HepG2 (cell line): ENCODE data around the gene RABL6. TPM values are rescaled to one million over a fixed set of nuclear protein-coding genes. Genes with fewer than 3 reads are reported as not detected.

Experiments used
- ARID4A ChIP-seq: sonication (generic); formaldehyde crosslinking; IDR thresholded peaks from 2 replicates; pipeline ENCODE4 v1.5.0; 2020; ENCODE audit warnings: mild to moderate bottlenecking, missing genetic modification reagents, borderline replicate concordance
- CCDC6 ChIP-seq: sonication (generic); formaldehyde crosslinking; IDR thresholded peaks from 2 replicates; pipeline ENCODE4 v1.8.1; 2022; ENCODE audit warnings: mild to moderate bottlenecking, missing genetic modification reagents, moderate library complexity
- FOXP1 ChIP-seq, 2 experiments: fragments of 450-650 bp in 1 of 2; IDR thresholded peaks; 2 replicates each; pipeline ENCODE4 v1.6.1; 2017 to 2018; ENCODE audit warnings: antibody characterized with exemption in 1 of 2
- GMEB1 ChIP-seq: sonication (generic); formaldehyde crosslinking; IDR thresholded peaks from 2 replicates; pipeline ENCODE4 v1.5.1; 2020; ENCODE audit warnings: missing genetic modification reagents, mild to moderate bottlenecking, borderline replicate concordance
- HNRNPLL ChIP-seq: fragments of 200-400 bp; formaldehyde crosslinking; IDR thresholded peaks from 2 replicates; pipeline ENCODE4 v1.6.1; 2017; ENCODE audit warnings: mild to moderate bottlenecking, low read depth, low read length; ENCODE audit not compliant: poor library complexity, severe bottlenecking
- NKX3-1 ChIP-seq: sonication (generic); formaldehyde crosslinking; IDR thresholded peaks from 2 replicates; pipeline ENCODE4 v1.5.0; 2020; ENCODE audit warnings: missing genetic modification reagents
- RFXAP ChIP-seq: sonication (generic); formaldehyde crosslinking; IDR thresholded peaks from 2 replicates; pipeline ENCODE4 v1.4.0; 2020; ENCODE audit warnings: missing genetic modification reagents, borderline replicate concordance
- SRY ChIP-seq: sonication (generic); formaldehyde crosslinking; IDR thresholded peaks from 2 replicates; pipeline ENCODE4 v1.8.0; 2022; ENCODE audit warnings: mild to moderate bottlenecking, missing genetic modification reagents
- TRAFD1 ChIP-seq: sonication (generic); formaldehyde crosslinking; IDR thresholded peaks from 2 replicates; pipeline ENCODE4 v1.5.1; 2020; ENCODE audit warnings: missing genetic modification reagents, mild to moderate bottlenecking, borderline replicate concordance
- ZNF224 ChIP-seq: sonication (generic); formaldehyde crosslinking; IDR thresholded peaks from 2 replicates; pipeline ENCODE4 v1.5.0; 2020; ENCODE audit warnings: mild to moderate bottlenecking, missing genetic modification reagents
- ZNF629 ChIP-seq: sonication (generic); formaldehyde crosslinking; conservative IDR thresholded peaks from 2 replicates; pipeline ENCODE4 v1.5.0; 2020; ENCODE audit warnings: missing genetic modification reagents
- polyA plus RNA-seq, 8 experiments: library from polyadenylated mRNA; depleted of rRNA in 3 of 8; stranded (reverse) in 7 of 8; unstranded in 1 of 8; fragments of >200 nt; fragmentation: Illumina TruSeq in 4 of 8; extraction: Trizol in 4 of 8; gene quantifications; 2 replicates each; pipeline versions ENCODE4 v1.2.1 to v1.2.3, GENCODE V29; 2011 to 2016; ENCODE audit warnings: low read depth in 4 of 8, missing spikeins in 1 of 8, mixed read lengths in 1 of 8; ENCODE audit not compliant: insufficient read depth in 1 of 8
- total RNA-seq, 5 experiments: library from RNA; depleted of rRNA; stranded (reverse); fragments of >200 nt; fragmentation: Illumina TruSeq; extraction: Trizol; gene quantifications; 2 replicates each; pipeline ENCODE4 v1.2.3, GENCODE V29; 2016; ENCODE audit warnings: low read depth in 1 of 5
- TF ChIP-seq, protein P1 (sequence below): IDR thresholded peaks from 2 replicates; pipeline ENCODE4 v1.6.1; 2012; ENCODE audit warnings: low read depth, low read length, improper control_type of control experiment
- TF ChIP-seq, protein P2 (sequence below): sonication (generic); formaldehyde crosslinking; IDR thresholded peaks from 2 replicates; pipeline ENCODE4 v1.4.0; 2020; ENCODE audit warnings: missing genetic modification reagents

The RABL6 gene
- total and polyA plus RNA-seq, 2 of the 13 experiments (the other 11 are each of a cell fraction or from before 2014, with no cell fraction given) = 81.5 to 125 TPM

DNA sequence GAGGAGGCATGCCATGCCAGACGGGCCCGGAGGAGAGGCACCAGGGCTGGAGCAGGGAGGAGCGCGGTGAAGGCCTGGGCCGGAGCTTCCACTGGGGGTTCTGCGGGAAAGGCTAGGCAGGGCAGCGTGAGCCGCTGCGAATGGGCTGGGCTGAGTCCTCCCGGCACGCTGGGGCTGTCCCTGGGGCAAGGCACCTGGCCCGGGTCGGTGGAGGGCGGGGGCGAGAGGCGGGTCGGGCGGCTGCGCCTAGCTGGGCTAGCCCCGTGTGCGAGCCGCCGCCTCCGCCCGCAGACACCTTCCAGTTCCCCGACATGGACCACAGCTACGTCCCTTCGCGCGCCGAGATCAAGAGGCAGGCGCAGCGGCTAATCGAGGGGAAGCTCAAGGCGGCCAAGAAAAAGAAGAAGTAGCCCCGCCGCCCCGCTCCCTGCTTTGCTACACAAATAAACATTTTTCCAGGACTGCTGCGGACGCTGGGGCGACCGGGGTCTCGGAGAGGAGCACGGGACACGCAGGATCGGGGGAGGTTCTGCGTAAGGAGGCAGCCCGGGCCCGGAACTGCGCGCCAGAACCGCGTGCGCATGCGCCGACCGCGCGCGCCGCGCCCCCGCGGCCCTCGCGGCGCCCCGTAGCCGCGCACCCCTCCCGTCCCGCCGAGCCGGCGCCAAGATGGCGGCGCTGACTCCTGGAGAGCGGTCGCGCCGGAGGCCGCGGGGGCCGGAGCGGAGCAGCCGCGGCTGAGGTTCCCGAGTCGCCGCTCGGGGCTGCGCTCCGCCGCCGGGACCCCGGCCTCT is at the start of gene RABL6 (continued):
- TF ChIP-seq CCDC6 (CRISPR knock-in tag) = peak; percentile 58
- TF ChIP-seq SRY = 0 out of 2 replicates have a peak, but pooled peaks have one; percentile 4
- TF ChIP-seq ZNF629 = no peak
- TF ChIP-seq, protein P1, sequence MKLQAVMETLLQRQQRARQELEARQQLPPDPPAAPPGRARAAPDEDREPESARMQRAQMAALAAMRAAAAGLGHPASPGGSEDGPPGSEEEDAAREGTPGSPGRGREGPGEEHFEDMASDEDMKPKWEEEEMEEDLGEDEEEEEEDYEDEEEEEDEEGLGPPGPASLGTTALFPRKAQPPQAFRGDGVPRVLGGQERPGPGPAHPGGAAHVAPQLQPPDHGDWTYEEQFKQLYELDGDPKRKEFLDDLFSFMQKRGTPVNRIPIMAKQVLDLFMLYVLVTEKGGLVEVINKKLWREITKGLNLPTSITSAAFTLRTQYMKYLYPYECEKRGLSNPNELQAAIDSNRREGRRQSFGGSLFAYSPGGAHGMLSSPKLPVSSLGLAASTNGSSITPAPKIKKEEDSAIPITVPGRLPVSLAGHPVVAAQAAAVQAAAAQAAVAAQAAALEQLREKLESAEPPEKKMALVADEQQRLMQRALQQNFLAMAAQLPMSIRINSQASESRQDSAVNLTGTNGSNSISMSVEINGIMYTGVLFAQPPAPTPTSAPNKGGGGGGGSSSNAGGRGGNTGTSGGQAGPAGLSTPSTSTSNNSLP = no peak
- peak; percentile 51; the same call in 1 of the 2 replicates for TF ChIP-seq GMEB1
- TF ChIP-seq ARID4A = peak; percentile 54; the same call in 1 of the 2 replicates
- TF ChIP-seq, protein P2, sequence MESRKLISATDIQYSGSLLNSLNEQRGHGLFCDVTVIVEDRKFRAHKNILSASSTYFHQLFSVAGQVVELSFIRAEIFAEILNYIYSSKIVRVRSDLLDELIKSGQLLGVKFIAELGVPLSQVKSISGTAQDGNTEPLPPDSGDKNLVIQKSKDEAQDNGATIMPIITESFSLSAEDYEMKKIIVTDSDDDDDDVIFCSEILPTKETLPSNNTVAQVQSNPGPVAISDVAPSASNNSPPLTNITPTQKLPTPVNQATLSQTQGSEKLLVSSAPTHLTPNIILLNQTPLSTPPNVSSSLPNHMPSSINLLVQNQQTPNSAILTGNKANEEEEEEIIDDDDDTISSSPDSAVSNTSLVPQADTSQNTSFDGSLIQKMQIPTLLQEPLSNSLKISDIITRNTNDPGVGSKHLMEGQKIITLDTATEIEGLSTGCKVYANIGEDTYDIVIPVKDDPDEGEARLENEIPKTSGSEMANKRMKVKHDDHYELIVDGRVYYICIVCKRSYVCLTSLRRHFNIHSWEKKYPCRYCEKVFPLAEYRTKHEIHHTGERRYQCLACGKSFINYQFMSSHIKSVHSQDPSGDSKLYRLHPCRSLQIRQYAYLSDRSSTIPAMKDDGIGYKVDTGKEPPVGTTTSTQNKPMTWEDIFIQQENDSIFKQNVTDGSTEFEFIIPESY (CRISPR knock-in tag) = peak; percentile 21; the same call in 1 of the 2 replicates
- TF ChIP-seq ZNF224 (CRISPR knock-in tag) = 0 out of 2 replicates have a peak, but pooled peaks have one; percentile 46
- no peak for TF ChIP-seq FOXP1 (IDR thresholded peaks at IDR 0.05)
- no peak for TF ChIP-seq FOXP1 (CRISPR knock-in tag; IDR thresholded peaks at IDR 0.05)
- peak; percentile 43; the same call in 1 of the 2 replicates for TF ChIP-seq NKX3-1 (CRISPR knock-in tag)
- peak; percentile 83 for TF ChIP-seq HNRNPLL
- 0 out of 2 replicates have a peak, but pooled peaks have one; percentile 30 for TF ChIP-seq TRAFD1 (CRISPR knock-in tag)
- peak; percentile 46; the same call in 1 of the 2 replicates for TF ChIP-seq RFXAP (CRISPR knock-in tag)
